ENCODE data around the gene INCA1.
A peak's percentile ranks its signal among the peaks of the same experiment; 100 is the strongest.

The INCA1 gene

GRCh38 chr17:4967539-4968485 lies 29.5 kb downstream of the INCA1 start, which contains the start of gene SPAG7:
SPAG7 (minus strand) TSS chr17:4967817; CDS start chr17:4967804, 13 bp downstream.
- H3K4me3 ChIP-seq (replicated peaks in 1 of 2; ENCODE audit: low read depth in 2 of 2, low read length in 2 of 2), result peak within 1 kb of the TSS; percentile 68 to 71
- TF ChIP-seq, protein P1, sequence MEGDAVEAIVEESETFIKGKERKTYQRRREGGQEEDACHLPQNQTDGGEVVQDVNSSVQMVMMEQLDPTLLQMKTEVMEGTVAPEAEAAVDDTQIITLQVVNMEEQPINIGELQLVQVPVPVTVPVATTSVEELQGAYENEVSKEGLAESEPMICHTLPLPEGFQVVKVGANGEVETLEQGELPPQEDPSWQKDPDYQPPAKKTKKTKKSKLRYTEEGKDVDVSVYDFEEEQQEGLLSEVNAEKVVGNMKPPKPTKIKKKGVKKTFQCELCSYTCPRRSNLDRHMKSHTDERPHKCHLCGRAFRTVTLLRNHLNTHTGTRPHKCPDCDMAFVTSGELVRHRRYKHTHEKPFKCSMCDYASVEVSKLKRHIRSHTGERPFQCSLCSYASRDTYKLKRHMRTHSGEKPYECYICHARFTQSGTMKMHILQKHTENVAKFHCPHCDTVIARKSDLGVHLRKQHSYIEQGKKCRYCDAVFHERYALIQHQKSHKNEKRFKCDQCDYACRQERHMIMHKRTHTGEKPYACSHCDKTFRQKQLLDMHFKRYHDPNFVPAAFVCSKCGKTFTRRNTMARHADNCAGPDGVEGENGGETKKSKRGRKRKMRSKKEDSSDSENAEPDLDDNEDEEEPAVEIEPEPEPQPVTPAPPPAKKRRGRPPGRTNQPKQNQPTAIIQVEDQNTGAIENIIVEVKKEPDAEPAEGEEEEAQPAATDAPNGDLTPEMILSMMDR (IDR thresholded peaks at IDR 0.05; ENCODE audit: low read depth, low read length), result no peak
- DNase-seq (ENCODE audit: low read depth in 2 of 2), result peak; percentile 99

GRCh38 chr17:4966844-4967538 lies 30.3 kb downstream of the INCA1 start:
- peak overlapping the region; percentile 68 to 71 for H3K4me3 ChIP-seq (replicated peaks in 1 of 2; ENCODE audit: low read depth in 2 of 2, low read length in 2 of 2)
- DNase-seq (ENCODE audit: low read depth in 2 of 2), result peak; percentile 100
- TF ChIP-seq, protein P1 (IDR thresholded peaks at IDR 0.05; ENCODE audit: low read depth, low read length), result no peak

- TF ChIP-seq, protein P1 (IDR thresholded peaks at IDR 0.05; ENCODE audit: low read depth, low read length), result no peak
- DNase-seq (ENCODE audit: low read depth in 2 of 2), result no peak
- H3K4me3 ChIP-seq (replicated peaks in 1 of 2; ENCODE audit: low read depth in 2 of 2, low read length in 2 of 2), result no peak overlapping the region
These were observed 31.9 kb downstream of the INCA1 start for GRCh38 chr17:4965311-4965986.

- DNase-seq (ENCODE audit: low read depth in 2 of 2), result no peak
- H3K4me3 ChIP-seq (replicated peaks in 1 of 2; ENCODE audit: low read depth in 2 of 2, low read length in 2 of 2), result no peak overlapping the region
- TF ChIP-seq, protein P1 (IDR thresholded peaks at IDR 0.05; ENCODE audit: low read depth, low read length), result no peak
These were observed 36.9 kb downstream of the INCA1 start for GRCh38 chr17:4960279-4960922.

DNA sequence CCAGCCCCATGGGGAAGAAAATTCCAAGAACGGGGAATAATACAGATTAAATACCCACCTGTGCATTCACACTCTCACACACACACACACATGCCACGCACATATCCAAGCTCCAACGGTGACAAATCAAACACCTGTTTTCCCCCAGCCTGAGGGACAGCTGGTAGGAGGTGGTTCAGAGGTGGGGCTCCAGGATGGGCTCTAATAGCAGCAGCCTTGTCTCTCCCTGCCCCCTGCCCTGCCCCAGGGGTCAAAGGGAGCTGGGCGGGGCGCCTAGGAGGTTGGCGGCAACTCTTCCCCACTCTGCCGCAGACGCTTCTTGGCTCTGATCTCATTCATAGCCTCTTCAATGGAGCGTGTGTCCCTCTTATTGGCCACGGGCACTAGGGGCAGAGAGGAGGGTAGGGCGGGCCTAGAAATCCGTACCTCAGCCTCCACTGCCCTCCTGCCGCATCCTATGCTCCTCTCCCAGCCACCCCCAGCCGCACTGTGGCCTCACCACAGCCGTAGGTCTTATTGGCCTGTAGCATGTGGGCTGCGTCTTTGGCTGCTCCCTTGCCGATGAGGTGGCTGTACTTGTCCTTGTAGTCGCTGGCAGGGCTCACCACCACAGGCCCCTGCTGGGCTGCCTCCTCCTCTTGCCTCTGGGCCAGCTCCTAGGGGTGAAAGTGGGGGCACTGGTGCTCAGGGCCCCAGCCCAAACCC lies 37.9 kb downstream of the INCA1 start:
- DNase-seq (ENCODE audit: low read depth in 2 of 2), result no peak
- H3K4me3 ChIP-seq (replicated peaks in 1 of 2; ENCODE audit: low read depth in 2 of 2, low read length in 2 of 2), result no peak overlapping the region
- TF ChIP-seq, protein P1 (IDR thresholded peaks at IDR 0.05; ENCODE audit: low read depth, low read length), result no peak
